HEK293 (cell line): ENCODE results near the gene SLC2A4.

ENCODE experiments used
- CTCF ChIA-PET: fragments of 350-600 bp; formaldehyde crosslinking; extraction: SDS; loops from one replicate; lab custom pipeline; 2021; ENCODE audit warnings: antibody characterized with exemption; lab: Yijun Ruan, JAX
- POLR2A ChIA-PET: fragments of 300-600 bp; formaldehyde crosslinking; extraction: SDS; loops from one replicate; lab custom pipeline; 2020; ENCODE audit warnings: antibody characterized with exemption, inconsistent platforms; lab: Yijun Ruan, JAX
- H3K27ac ChIP-seq: fragments of 200-500 bp; sonication (Bioruptor generic); 2 replicates; pipeline ENCODE4 v1.5.1; 2014; ENCODE audit warnings: low read depth, low read length, control low read depth, inconsistent platforms; ENCODE audit errors: extremely low read depth
- H3K36me3 ChIP-seq, 2 experiments: fragments of 200-500 bp in 1 of 2; sonication (Bioruptor generic) in 1 of 2; 1 replicate in 1 of 2; 2 replicates in 1 of 2; pipeline ENCODE4 v1.5.1; 2014 to 2017; ENCODE audit warnings: inconsistent platforms in 2 of 2, low read length in 2 of 2; ENCODE audit not compliant: control insufficient read depth in 2 of 2, insufficient read depth in 1 of 2
- H3K4me1 ChIP-seq: fragments of 200-500 bp; sonication (Bioruptor generic); 2 replicates; pipeline ENCODE4 v1.5.1; 2014; ENCODE audit warnings: mild to moderate bottlenecking, low read length, inconsistent platforms; ENCODE audit not compliant: control insufficient read depth, insufficient read depth
- H3K4me3 ChIP-seq: 2 replicates; pipeline ENCODE4 v1.5.1; 2011; ENCODE audit warnings: low read depth, mild to moderate bottlenecking, control low read depth, low read length, moderate library complexity
- H3K9me3 ChIP-seq: fragments of 200-500 bp; sonication (Bioruptor generic); 2 replicates; pipeline ENCODE4 v1.5.1; 2014; ENCODE audit warnings: low read depth, low read length, inconsistent platforms; ENCODE audit not compliant: control insufficient read depth, insufficient read depth
- KLF1 ChIP-seq: fragments of 450-650 bp; formaldehyde crosslinking; IDR thresholded peaks from 2 replicates; pipeline ENCODE4 v1.5.1; 2016; ENCODE audit warnings: missing biosample characterization, missing genetic modification characterization
- KLF7 ChIP-seq: fragments of 450-650 bp; formaldehyde crosslinking; IDR thresholded peaks from 2 replicates; pipeline ENCODE4 v1.5.1; 2016; ENCODE audit warnings: missing biosample characterization, missing genetic modification characterization, borderline replicate concordance
- SP2 ChIP-seq: fragments of 450-650 bp; formaldehyde crosslinking; IDR thresholded peaks from 2 replicates; pipeline ENCODE4 v1.5.1; 2016; ENCODE audit warnings: missing biosample characterization, missing genetic modification characterization
- YY1 ChIP-seq: fragments of 450-650 bp; formaldehyde crosslinking; IDR thresholded peaks from 2 replicates; pipeline ENCODE4 v1.5.1; 2018; ENCODE audit warnings: missing biosample characterization, missing genetic modification characterization
- ZBTB8A ChIP-seq: fragments of 450-650 bp; formaldehyde crosslinking; IDR thresholded peaks from 2 replicates; pipeline ENCODE4 v1.5.1; 2016; ENCODE audit warnings: missing biosample characterization, missing genetic modification characterization
- ZNF202 ChIP-seq: fragments of 450-650 bp; formaldehyde crosslinking; IDR thresholded peaks from 2 replicates; pipeline ENCODE4 v1.5.1; 2016; ENCODE audit warnings: missing biosample characterization, missing genetic modification characterization, borderline replicate concordance
- ZNF223 ChIP-seq: fragments of 450-650 bp; formaldehyde crosslinking; IDR thresholded peaks from 2 replicates; pipeline ENCODE4 v1.5.1; 2016; ENCODE audit warnings: missing biosample characterization, missing genetic modification characterization
- ZNF23 ChIP-seq: fragments of 450-650 bp; formaldehyde crosslinking; IDR thresholded peaks from 2 replicates; pipeline ENCODE4 v1.5.1; 2016; ENCODE audit warnings: missing biosample characterization, missing genetic modification characterization, borderline replicate concordance
- ZNF341 ChIP-seq: fragments of 450-650 bp; formaldehyde crosslinking; IDR thresholded peaks from 2 replicates; pipeline ENCODE4; 2016; ENCODE audit warnings: low read depth, missing biosample characterization, missing genetic modification characterization
- ZNF416 ChIP-seq: fragments of 450-650 bp; formaldehyde crosslinking; IDR thresholded peaks from 2 replicates; pipeline ENCODE4 v1.5.1; 2016; ENCODE audit warnings: missing biosample characterization, missing genetic modification characterization
- ZNF510 ChIP-seq: fragments of 450-650 bp; formaldehyde crosslinking; IDR thresholded peaks from 2 replicates; pipeline ENCODE4 v1.5.1; 2018; ENCODE audit warnings: mild to moderate bottlenecking, missing genetic modification characterization, missing biosample characterization; ENCODE audit not compliant: insufficient replicate concordance
- ZNF560 ChIP-seq: fragments of 450-650 bp; formaldehyde crosslinking; IDR thresholded peaks from 2 replicates; pipeline ENCODE4 v1.5.1; 2017; ENCODE audit warnings: missing biosample characterization, missing genetic modification characterization, borderline replicate concordance
- ZNF561 ChIP-seq: fragments of 450-650 bp; IDR thresholded peaks from 2 replicates; pipeline ENCODE4 v1.5.1; 2018; ENCODE audit warnings: missing biosample characterization, missing genetic modification characterization, borderline replicate concordance
- ZNF596 ChIP-seq: fragments of 450-650 bp; IDR thresholded peaks from 2 replicates; pipeline ENCODE4 v1.5.0; 2018; ENCODE audit warnings: missing biosample characterization, mild to moderate bottlenecking, missing genetic modification characterization, moderate library complexity
- ZNF785 ChIP-seq: fragments of 450-650 bp; formaldehyde crosslinking; IDR thresholded peaks from 2 replicates; pipeline ENCODE4 v1.5.1; 2016; ENCODE audit warnings: missing biosample characterization, missing genetic modification characterization
- ZNF791 ChIP-seq: fragments of 450-650 bp; formaldehyde crosslinking; IDR thresholded peaks from 2 replicates; pipeline ENCODE4 v1.5.1; 2016; ENCODE audit warnings: missing biosample characterization, missing genetic modification characterization
- TF ChIP-seq, protein P1 (sequence below): fragments of 450-650 bp; formaldehyde crosslinking; optimal IDR thresholded peaks from 2 replicates; pipeline ENCODE3; 2016; ENCODE audit warnings: missing biosample characterization, mild to moderate bottlenecking, missing genetic modification characterization
- TF ChIP-seq, protein P2 (sequence below): sonication (generic); formaldehyde crosslinking; IDR thresholded peaks from 2 replicates; pipeline ENCODE4 v1.8.1; 2022; ENCODE audit warnings: mild to moderate bottlenecking, moderate library complexity, missing genetic modification reagents
- TF ChIP-seq, protein P3 (sequence below): fragments of 450-650 bp; formaldehyde crosslinking; IDR thresholded peaks from 2 replicates; pipeline ENCODE4 v1.5.1; 2016; ENCODE audit warnings: missing biosample characterization, missing genetic modification characterization
- TF ChIP-seq, protein P4 (sequence below): fragments of 450-650 bp; formaldehyde crosslinking; IDR thresholded peaks from 2 replicates; pipeline ENCODE4 v1.5.1; 2017; ENCODE audit warnings: missing biosample characterization, missing genetic modification characterization
- TF ChIP-seq, protein P5 (sequence below): fragments of 450-650 bp; formaldehyde crosslinking; IDR thresholded peaks from 2 replicates; pipeline ENCODE4 v1.5.1; 2017; ENCODE audit warnings: missing biosample characterization, missing genetic modification characterization
- TF ChIP-seq, protein P6 (sequence below): fragments of 450-650 bp; formaldehyde crosslinking; IDR thresholded peaks from 2 replicates; pipeline ENCODE4 v1.5.1; 2016; ENCODE audit warnings: missing biosample characterization, missing genetic modification characterization

SLC2A4 gene

DNA sequence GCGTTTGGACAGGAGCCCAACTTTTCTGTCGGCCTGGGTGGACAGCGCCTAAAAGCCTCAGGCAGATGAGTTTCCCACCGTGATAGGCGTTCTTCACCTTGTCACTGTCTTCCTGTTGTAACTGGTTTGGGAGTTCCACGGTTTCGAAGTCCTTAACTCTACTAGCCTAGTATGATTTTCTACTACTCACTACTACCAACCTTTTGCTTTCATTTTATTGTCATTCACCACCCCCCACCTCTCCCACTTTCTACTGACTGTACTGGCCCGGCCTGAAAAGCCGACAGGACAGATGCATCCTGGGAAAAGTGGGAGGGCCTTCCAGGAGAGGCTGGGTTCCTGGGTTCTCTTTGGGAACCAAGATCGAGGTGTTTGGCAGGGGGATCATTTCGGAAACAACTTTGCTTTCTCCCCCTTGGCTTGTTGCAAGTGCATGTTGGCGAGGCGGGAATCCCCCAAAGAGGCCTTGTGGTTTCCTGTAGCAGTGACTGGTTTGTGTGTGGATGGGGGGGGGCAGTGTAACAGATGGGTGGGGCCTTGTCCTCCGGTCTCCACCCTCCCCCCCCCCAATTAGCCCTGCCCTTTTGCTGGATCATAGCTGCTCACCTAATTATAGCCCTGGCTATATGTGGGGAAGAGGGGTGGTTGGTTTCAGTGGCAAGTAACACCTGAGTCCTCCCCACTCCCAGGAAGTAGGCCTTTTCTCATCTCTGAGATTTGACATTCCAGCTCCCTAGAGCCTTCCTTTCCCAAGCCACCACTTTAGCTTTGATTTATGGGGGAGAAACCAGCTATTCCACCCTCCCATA lies 27.3 kb downstream of the SLC2A4 start (continued):
- TF ChIP-seq, protein P1, sequence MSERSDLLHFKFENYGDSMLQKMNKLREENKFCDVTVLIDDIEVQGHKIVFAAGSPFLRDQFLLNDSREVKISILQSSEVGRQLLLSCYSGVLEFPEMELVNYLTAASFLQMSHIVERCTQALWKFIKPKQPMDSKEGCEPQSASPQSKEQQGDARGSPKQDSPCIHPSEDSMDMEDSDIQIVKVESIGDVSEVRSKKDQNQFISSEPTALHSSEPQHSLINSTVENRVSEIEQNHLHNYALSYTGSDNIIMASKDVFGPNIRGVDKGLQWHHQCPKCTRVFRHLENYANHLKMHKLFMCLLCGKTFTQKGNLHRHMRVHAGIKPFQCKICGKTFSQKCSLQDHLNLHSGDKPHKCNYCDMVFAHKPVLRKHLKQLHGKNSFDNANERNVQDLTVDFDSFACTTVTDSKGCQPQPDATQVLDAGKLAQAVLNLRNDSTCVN (tag by site-specific recombination) = no peak
- TF ChIP-seq KLF1 (tag by site-specific recombination) = peak; percentile 91
- TF ChIP-seq ZNF341 (tag by site-specific recombination) = peak; percentile 79
- TF ChIP-seq, protein P2, sequence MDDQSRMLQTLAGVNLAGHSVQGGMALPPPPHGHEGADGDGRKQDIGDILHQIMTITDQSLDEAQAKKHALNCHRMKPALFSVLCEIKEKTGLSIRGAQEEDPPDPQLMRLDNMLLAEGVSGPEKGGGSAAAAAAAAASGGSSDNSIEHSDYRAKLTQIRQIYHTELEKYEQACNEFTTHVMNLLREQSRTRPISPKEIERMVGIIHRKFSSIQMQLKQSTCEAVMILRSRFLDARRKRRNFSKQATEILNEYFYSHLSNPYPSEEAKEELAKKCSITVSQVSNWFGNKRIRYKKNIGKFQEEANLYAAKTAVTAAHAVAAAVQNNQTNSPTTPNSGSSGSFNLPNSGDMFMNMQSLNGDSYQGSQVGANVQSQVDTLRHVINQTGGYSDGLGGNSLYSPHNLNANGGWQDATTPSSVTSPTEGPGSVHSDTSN (CRISPR knock-in tag) = 0 out of 2 replicates have a peak, but pooled peaks have one; percentile 17
- TF ChIP-seq, protein P3, sequence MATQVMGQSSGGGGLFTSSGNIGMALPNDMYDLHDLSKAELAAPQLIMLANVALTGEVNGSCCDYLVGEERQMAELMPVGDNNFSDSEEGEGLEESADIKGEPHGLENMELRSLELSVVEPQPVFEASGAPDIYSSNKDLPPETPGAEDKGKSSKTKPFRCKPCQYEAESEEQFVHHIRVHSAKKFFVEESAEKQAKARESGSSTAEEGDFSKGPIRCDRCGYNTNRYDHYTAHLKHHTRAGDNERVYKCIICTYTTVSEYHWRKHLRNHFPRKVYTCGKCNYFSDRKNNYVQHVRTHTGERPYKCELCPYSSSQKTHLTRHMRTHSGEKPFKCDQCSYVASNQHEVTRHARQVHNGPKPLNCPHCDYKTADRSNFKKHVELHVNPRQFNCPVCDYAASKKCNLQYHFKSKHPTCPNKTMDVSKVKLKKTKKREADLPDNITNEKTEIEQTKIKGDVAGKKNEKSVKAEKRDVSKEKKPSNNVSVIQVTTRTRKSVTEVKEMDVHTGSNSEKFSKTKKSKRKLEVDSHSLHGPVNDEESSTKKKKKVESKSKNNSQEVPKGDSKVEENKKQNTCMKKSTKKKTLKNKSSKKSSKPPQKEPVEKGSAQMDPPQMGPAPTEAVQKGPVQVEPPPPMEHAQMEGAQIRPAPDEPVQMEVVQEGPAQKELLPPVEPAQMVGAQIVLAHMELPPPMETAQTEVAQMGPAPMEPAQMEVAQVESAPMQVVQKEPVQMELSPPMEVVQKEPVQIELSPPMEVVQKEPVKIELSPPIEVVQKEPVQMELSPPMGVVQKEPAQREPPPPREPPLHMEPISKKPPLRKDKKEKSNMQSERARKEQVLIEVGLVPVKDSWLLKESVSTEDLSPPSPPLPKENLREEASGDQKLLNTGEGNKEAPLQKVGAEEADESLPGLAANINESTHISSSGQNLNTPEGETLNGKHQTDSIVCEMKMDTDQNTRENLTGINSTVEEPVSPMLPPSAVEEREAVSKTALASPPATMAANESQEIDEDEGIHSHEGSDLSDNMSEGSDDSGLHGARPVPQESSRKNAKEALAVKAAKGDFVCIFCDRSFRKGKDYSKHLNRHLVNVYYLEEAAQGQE (tag by site-specific recombination) = peak; percentile 92
- no peak for TF ChIP-seq ZNF23 (tag by site-specific recombination)
- TF ChIP-seq KLF7 = peak; percentile 41; the same call in 1 of the 2 replicates
- TF ChIP-seq ZNF791 = no peak
- no peak for TF ChIP-seq ZNF561 (tag by site-specific recombination)
- TF ChIP-seq ZBTB8A (tag by site-specific recombination) = peak; percentile 60
- TF ChIP-seq, protein P4, sequence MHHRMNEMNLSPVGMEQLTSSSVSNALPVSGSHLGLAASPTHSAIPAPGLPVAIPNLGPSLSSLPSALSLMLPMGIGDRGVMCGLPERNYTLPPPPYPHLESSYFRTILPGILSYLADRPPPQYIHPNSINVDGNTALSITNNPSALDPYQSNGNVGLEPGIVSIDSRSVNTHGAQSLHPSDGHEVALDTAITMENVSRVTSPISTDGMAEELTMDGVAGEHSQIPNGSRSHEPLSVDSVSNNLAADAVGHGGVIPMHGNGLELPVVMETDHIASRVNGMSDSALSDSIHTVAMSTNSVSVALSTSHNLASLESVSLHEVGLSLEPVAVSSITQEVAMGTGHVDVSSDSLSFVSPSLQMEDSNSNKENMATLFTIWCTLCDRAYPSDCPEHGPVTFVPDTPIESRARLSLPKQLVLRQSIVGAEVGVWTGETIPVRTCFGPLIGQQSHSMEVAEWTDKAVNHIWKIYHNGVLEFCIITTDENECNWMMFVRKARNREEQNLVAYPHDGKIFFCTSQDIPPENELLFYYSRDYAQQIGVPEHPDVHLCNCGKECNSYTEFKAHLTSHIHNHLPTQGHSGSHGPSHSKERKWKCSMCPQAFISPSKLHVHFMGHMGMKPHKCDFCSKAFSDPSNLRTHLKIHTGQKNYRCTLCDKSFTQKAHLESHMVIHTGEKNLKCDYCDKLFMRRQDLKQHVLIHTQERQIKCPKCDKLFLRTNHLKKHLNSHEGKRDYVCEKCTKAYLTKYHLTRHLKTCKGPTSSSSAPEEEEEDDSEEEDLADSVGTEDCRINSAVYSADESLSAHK (tag by site-specific recombination) = no peak
- no peak for TF ChIP-seq ZNF596 (tag by site-specific recombination)
- peak; percentile 74 for TF ChIP-seq SP2 (tag by site-specific recombination)
- no peak for TF ChIP-seq ZNF416 (tag by site-specific recombination)
- TF ChIP-seq, all 188 proteins: peak for 28

DNA sequence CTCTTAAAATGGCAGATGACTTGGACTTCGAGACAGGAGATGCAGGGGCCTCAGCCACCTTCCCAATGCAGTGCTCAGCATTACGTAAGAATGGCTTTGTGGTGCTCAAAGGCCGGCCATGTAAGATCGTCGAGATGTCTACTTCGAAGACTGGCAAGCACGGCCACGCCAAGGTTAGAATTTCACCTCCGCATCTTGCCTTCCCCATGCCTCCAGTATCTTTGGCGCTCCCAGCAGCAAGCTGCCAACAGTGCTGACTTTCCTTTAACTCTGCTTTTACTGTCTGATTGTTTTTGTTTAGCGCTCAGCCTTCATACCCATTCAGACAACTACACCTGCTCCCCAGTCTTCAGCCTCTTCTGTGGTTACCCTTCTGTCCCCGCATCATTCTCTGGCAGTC lies 28.1 kb downstream of the SLC2A4 start:
- Histone ChIP-seq H3K9me3 (no peaks in the 10 kb centered on the region), H3K36me3 (peaks cover 35 to 52% of the 10 kb centered on the region in 2 experiments), H3K27ac (peak overlapping the region; percentile 99), H3K4me3 (no peak overlapping the region; the same call in 1 of the 2 replicates), H3K4me1 (peaks cover 19% of the 10 kb centered on the region)
- ChIA-PET CTCF (interaction anchor here (0.6 to 1.7 kb wide), 4 partner anchors 13 to 250 kb away, joined by 3 to 6 read pairs (median 4); no protein-coding TSS in a partner anchor), POLR2A (interaction anchor here (0.6 to 3.9 kb wide), 9 partner anchors 8 to 379 kb away, joined by 3 to 36 read pairs (median 4); partner anchors contain the start of genes NEURL4 and TMEM256)
- TF ChIP-seq ZNF223 (tag by site-specific recombination) (no peak), ZNF202 (tag by site-specific recombination) (no peak), YY1 (tag by site-specific recombination) (no peak), ZNF785 (tag by site-specific recombination) (no peak), ZNF510 (no peak), ZNF560 (tag by site-specific recombination) (no peak)
- TF ChIP-seq, protein P5, sequence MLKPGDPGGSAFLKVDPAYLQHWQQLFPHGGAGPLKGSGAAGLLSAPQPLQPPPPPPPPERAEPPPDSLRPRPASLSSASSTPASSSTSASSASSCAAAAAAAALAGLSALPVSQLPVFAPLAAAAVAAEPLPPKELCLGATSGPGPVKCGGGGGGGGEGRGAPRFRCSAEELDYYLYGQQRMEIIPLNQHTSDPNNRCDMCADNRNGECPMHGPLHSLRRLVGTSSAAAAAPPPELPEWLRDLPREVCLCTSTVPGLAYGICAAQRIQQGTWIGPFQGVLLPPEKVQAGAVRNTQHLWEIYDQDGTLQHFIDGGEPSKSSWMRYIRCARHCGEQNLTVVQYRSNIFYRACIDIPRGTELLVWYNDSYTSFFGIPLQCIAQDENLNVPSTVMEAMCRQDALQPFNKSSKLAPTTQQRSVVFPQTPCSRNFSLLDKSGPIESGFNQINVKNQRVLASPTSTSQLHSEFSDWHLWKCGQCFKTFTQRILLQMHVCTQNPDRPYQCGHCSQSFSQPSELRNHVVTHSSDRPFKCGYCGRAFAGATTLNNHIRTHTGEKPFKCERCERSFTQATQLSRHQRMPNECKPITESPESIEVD (tag by site-specific recombination) = no peak
- TF ChIP-seq, protein P6, sequence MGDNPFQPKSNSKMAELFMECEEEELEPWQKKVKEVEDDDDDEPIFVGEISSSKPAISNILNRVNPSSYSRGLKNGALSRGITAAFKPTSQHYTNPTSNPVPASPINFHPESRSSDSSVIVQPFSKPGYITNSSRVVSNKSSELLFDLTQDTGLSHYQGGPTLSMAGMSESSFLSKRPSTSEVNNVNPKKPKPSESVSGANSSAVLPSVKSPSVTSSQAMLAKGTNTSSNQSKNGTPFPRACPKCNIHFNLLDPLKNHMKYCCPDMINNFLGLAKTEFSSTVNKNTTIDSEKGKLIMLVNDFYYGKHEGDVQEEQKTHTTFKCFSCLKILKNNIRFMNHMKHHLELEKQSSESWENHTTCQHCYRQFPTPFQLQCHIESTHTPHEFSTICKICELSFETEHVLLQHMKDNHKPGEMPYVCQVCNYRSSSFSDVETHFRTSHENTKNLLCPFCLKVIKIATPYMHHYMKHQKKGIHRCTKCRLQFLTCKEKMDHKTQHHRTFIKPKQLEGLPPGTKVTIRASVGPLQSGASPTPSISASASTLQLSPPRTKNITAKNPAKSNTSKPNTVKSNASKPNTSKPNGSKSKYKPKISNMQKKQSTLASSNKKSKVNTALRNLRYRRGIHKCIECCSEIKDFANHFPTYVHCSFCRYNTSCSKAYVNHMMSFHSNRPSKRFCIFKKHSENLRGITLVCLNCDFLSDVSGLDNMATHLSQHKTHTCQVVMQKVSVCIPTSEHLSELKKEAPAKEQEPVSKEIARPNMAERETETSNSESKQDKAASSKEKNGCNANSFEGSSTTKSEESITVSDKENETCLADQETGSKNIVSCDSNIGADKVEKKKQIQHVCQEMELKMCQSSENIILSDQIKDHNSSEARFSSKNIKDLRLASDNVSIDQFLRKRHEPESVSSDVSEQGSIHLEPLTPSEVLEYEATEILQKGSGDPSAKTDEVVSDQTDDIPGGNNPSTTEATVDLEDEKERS (tag by site-specific recombination) = no peak
